ENCODE measurements around the gene PRPSAP2. TPM values are rescaled to one million over a fixed set of nuclear protein-coding genes. Genes with fewer than 3 reads are reported as not detected.
"Not testable (repeated sequence)": the region's sequence is repeated elsewhere in the genome, so short reads cannot be mapped to it uniquely, and the experiment has no call there.

PRPSAP2 gene
- polyA plus RNA-seq, 4 donors: 30.2 to 43.2 (median 30.6) TPM

DNA sequence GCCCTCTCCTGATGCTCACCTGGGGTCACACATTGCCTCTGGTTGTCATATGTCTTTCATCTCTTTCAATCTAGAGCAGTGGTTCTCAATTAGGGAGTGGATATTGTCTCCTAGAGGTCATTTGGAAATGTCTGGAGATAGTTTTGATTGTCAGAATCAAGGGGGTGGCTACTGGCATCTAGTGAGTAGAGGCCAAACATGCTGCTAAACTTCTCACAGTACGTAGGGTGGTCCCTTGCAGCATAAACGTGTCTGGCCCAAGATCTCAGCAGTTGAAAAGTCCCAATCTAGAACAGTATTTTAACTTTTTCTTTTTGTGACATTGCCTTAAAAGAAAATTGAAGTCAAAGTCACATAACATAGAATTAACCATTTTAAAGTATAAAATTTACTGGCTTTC, 63.6 kb downstream of the PRPSAP2 start:
- 58 to 87% (median 80%) methylated on average over 2 of the region's 2 CpGs for whole genome bisulfite sequencing, 3 donors
- H3K27ac ChIP-seq (ENCODE audit: low read depth in 1 of 3, low read length in 2 of 3): peak overlapping the region in 2 of 3 donors; percentile 46 to 79
- H3K4me1 ChIP-seq (ENCODE audit: control insufficient read depth in 3 of 3, insufficient read depth in 2 of 3, low read depth in 1 of 3, low read length in 2 of 3): peaks cover 4 to 27% (median 17%) of the 10 kb centered on the region in 3 donors
- H3K36me3 ChIP-seq (ENCODE audit: control insufficient read depth in 3 of 3, insufficient read depth in 2 of 3, low read depth in 1 of 3, low read length in 3 of 3): peaks cover 0 to 50% (median 14%) of the 10 kb centered on the region in 3 donors
- FAIRE-seq: no peak
- H3K9me3 ChIP-seq (ENCODE audit: control insufficient read depth in 2 of 2, insufficient read depth in 1 of 2, low read depth in 1 of 2, low read length in 1 of 2): no peaks in the 10 kb centered on the region
- no peak overlapping the region for H3K4me3 ChIP-seq (ENCODE audit: low read depth in 1 of 3, low read length in 3 of 3)
- H3K27me3 ChIP-seq (ENCODE audit: control insufficient read depth in 3 of 3, insufficient read depth in 3 of 3, low read length in 3 of 3): no peaks in the 10 kb centered on the region
- DNase-seq: no peak

- H3K27ac ChIP-seq (ENCODE audit: low read depth in 1 of 3, low read length in 2 of 3): peak overlapping the region in 2 of 3 donors; percentile 41 to 59
- H3K9me3 ChIP-seq (ENCODE audit: control insufficient read depth in 2 of 2, insufficient read depth in 1 of 2, low read depth in 1 of 2, low read length in 1 of 2): no peaks in the 10 kb centered on the region
- 42 to 50% (median 47%) methylated on average over 4 of the region's 4 CpGs for WGBS, 3 donors
- peaks cover 0 to 53% (median 13%) of the 10 kb centered on the region in 3 donors for H3K36me3 ChIP-seq (ENCODE audit: control insufficient read depth in 3 of 3, insufficient read depth in 2 of 3, low read depth in 1 of 3, low read length in 3 of 3)
- FAIRE-seq (no peak), DNase-seq (peak; percentile 59 to 67)
- H3K4me1 ChIP-seq (ENCODE audit: control insufficient read depth in 3 of 3, insufficient read depth in 2 of 3, low read depth in 1 of 3, low read length in 2 of 3): peaks cover 4 to 27% (median 17%) of the 10 kb centered on the region in 3 donors
- H3K4me3 ChIP-seq (ENCODE audit: low read depth in 1 of 3, low read length in 3 of 3): no peak overlapping the region
- no peaks in the 10 kb centered on the region for H3K27me3 ChIP-seq (ENCODE audit: control insufficient read depth in 3 of 3, insufficient read depth in 3 of 3, low read length in 3 of 3)
Measured at GRCh38 chr17:18921912-18922451, 64.1 kb downstream of the PRPSAP2 start.

- 91 to 95% (median 94%) methylated on average over 6 to 7 of the region's 7 CpGs for WGBS, 3 donors
- not testable (repeated sequence) for FAIRE-seq
- H3K27ac ChIP-seq (ENCODE audit: low read depth in 1 of 3, low read length in 2 of 3): peak overlapping the region in 2 of 3 donors; percentile 30 to 59
Measured at GRCh38 chr17:18922596-18922995, 64.7 kb downstream of the PRPSAP2 start.

GRCh38 chr17:18925187-18925586, 67.3 kb downstream of the PRPSAP2 start:
- FAIRE-seq: no peak
- Histone ChIP-seq H3K4me1 (ENCODE audit: control insufficient read depth in 3 of 3, insufficient read depth in 2 of 3, low read depth in 1 of 3, low read length in 2 of 3) (peaks cover 0 to 19% (median 12%) of the 10 kb centered on the region in 3 donors), H3K27me3 (ENCODE audit: control insufficient read depth in 3 of 3, insufficient read depth in 3 of 3, low read length in 3 of 3) (no peaks in the 10 kb centered on the region), H3K9me3 (ENCODE audit: control insufficient read depth in 2 of 2, insufficient read depth in 1 of 2, low read depth in 1 of 2, low read length in 1 of 2) (no peaks in the 10 kb centered on the region), H3K36me3 (ENCODE audit: control insufficient read depth in 3 of 3, insufficient read depth in 2 of 3, low read depth in 1 of 3, low read length in 3 of 3) (peaks cover 3 to 51% (median 13%) of the 10 kb centered on the region in 3 donors), H3K4me3 (ENCODE audit: low read depth in 1 of 3, low read length in 3 of 3) (no peak overlapping the region), H3K27ac (ENCODE audit: low read depth in 1 of 3, low read length in 2 of 3) (no peak overlapping the region)
- no peak for DNase-seq
- 98 to 100% (median 100%) methylated on average over 1 of the region's 1 CpG for WGBS, 3 donors

More at GRCh38 chr17:18922596-18922995, 64.7 kb downstream of the PRPSAP2 start:
- H3K36me3 ChIP-seq (ENCODE audit: control insufficient read depth in 3 of 3, insufficient read depth in 2 of 3, low read depth in 1 of 3, low read length in 3 of 3): peaks cover 0 to 52% (median 12%) of the 10 kb centered on the region in 3 donors
- not testable (repeated sequence) for DNase-seq; H3K27me3 ChIP-seq (ENCODE audit: control insufficient read depth in 3 of 3, insufficient read depth in 3 of 3, low read length in 3 of 3); H3K9me3 ChIP-seq (ENCODE audit: control insufficient read depth in 2 of 2, insufficient read depth in 1 of 2, low read depth in 1 of 2, low read length in 1 of 2); H3K4me3 ChIP-seq (ENCODE audit: low read depth in 1 of 3, low read length in 3 of 3)
- peaks cover 4 to 27% (median 17%) of the 10 kb centered on the region in 3 donors for H3K4me1 ChIP-seq (ENCODE audit: control insufficient read depth in 3 of 3, insufficient read depth in 2 of 3, low read depth in 1 of 3, low read length in 2 of 3)

- H3K4me1 ChIP-seq (ENCODE audit: control insufficient read depth in 3 of 3, insufficient read depth in 2 of 3, low read depth in 1 of 3, low read length in 2 of 3): no peaks in the 10 kb centered on the region
- WGBS, 3 donors: 91 to 92% (median 92%) methylated on average over 9 of the region's 9 CpGs
- H3K9me3 ChIP-seq (ENCODE audit: control insufficient read depth in 2 of 2, insufficient read depth in 1 of 2, low read depth in 1 of 2, low read length in 1 of 2): no peaks in the 10 kb centered on the region
- H3K27me3 ChIP-seq (ENCODE audit: control insufficient read depth in 3 of 3, insufficient read depth in 3 of 3, low read length in 3 of 3): no peaks in the 10 kb centered on the region
- no peak overlapping the region for H3K4me3 ChIP-seq (ENCODE audit: low read depth in 1 of 3, low read length in 3 of 3)
- peaks cover 7 to 66% (median 17%) of the 10 kb centered on the region in 3 donors for H3K36me3 ChIP-seq (ENCODE audit: control insufficient read depth in 3 of 3, insufficient read depth in 2 of 3, low read depth in 1 of 3, low read length in 3 of 3)
- FAIRE-seq: no peak
- no peak for DNase-seq
- H3K27ac ChIP-seq (ENCODE audit: low read depth in 1 of 3, low read length in 2 of 3): no peak overlapping the region
Measured at GRCh38 chr17:18928628-18929125, 70.7 kb downstream of the PRPSAP2 start.

GRCh38 chr17:18932360-18933055, 74.6 kb downstream of the PRPSAP2 start:
- peaks cover 7 to 41% (median 12%) of the 10 kb centered on the region in 3 donors for H3K36me3 ChIP-seq (ENCODE audit: control insufficient read depth in 3 of 3, insufficient read depth in 2 of 3, low read depth in 1 of 3, low read length in 3 of 3)
- WGBS, 3 donors: 76 to 79% (median 78%) methylated on average over 5 of the region's 5 CpGs
- no peaks in the 10 kb centered on the region for H3K27me3 ChIP-seq (ENCODE audit: control insufficient read depth in 3 of 3, insufficient read depth in 3 of 3, low read length in 3 of 3)
- DNase-seq (no peak), FAIRE-seq (no peak)
- no peaks in the 10 kb centered on the region for H3K9me3 ChIP-seq (ENCODE audit: control insufficient read depth in 2 of 2, insufficient read depth in 1 of 2, low read depth in 1 of 2, low read length in 1 of 2)
- no peaks in the 10 kb centered on the region for H3K4me1 ChIP-seq (ENCODE audit: control insufficient read depth in 3 of 3, insufficient read depth in 2 of 3, low read depth in 1 of 3, low read length in 2 of 3)
- H3K4me3 ChIP-seq (ENCODE audit: low read depth in 1 of 3, low read length in 3 of 3): no peak overlapping the region
- no peak overlapping the region for H3K27ac ChIP-seq (ENCODE audit: low read depth in 1 of 3, low read length in 2 of 3)

DNA sequence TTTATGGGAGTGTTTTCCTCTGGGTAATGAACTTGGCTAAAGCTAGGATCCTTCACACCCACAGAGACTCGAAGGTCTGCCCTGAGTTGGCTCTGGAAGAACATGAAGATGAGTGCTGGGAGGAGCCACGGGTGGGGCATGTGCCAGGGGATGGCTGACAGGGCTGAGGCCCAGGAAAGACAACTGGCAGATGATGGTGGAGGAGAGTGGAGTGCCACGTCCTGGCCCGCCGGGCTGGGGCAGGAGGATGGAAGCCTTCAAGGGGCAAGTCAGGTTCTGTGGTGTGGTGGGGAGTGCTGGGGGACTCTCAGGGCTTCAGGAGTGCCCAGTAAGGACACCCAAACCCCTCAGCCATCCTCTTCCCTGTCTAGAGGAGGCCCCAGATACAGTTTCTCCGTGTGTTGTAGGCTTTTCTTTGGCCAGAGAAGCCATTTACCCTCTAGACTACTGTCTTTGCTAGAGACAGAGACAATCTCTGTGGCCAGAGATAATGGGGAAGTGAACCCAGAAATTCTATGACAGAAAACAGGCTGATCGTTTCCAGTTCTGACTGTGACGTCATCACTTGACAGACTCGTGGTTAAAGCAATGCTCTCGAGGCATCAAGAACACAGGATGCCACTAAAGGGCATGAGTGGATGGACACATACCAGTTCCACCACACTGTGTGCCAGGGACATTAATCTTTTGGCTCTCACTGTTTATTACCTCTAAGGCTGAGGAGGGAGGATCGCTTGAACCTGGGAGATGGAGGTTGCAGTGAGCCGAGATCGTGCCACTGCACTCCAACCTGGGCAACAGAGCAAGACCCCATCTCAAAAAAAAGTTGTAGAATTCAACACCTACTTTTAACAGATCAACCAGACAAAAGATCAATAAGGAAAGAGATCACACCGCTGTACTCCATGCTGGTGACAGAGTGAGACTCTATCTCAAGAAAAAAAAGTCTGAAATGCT, 75.4 kb downstream of the PRPSAP2 start:
- 76 to 81% (median 79%) methylated on average over 14 of the region's 14 CpGs for WGBS, 3 donors
- Histone ChIP-seq H3K27ac (ENCODE audit: low read depth in 1 of 3, low read length in 2 of 3) (no peak overlapping the region), H3K4me3 (ENCODE audit: low read depth in 1 of 3, low read length in 3 of 3) (no peak overlapping the region), H3K4me1 (ENCODE audit: control insufficient read depth in 3 of 3, insufficient read depth in 2 of 3, low read depth in 1 of 3, low read length in 2 of 3) (no peaks in the 10 kb centered on the region), H3K27me3 (ENCODE audit: control insufficient read depth in 3 of 3, insufficient read depth in 3 of 3, low read length in 3 of 3) (no peaks in the 10 kb centered on the region), H3K9me3 (ENCODE audit: control insufficient read depth in 2 of 2, insufficient read depth in 1 of 2, low read depth in 1 of 2, low read length in 1 of 2) (no peaks in the 10 kb centered on the region), H3K36me3 (ENCODE audit: control insufficient read depth in 3 of 3, insufficient read depth in 2 of 3, low read depth in 1 of 3, low read length in 3 of 3) (peaks cover 7 to 36% (median 12%) of the 10 kb centered on the region in 3 donors)
- FAIRE-seq (no peak), DNase-seq (no peak)

All from small intestine (tissue), 7 donors.